ENCODE data around the gene ARL1. TPM values are rescaled to one million over a fixed set of nuclear protein-coding genes. Genes with fewer than 3 reads are reported as not detected.
"Not testable (repeated sequence)": the region's sequence is repeated elsewhere in the genome, so short reads cannot be mapped to it uniquely, and the experiment has no call there.

The ARL1 gene
- total and polyA plus RNA-seq, 7 experiments from 2014 or later = 26.2 to 48.4 (median 31.6) TPM

- H3K27ac ChIP-seq (ENCODE audit: low read depth, low read length); H3K4me1 ChIP-seq (ENCODE audit: control insufficient read depth in 2 of 2, insufficient read depth in 2 of 2, low read length in 2 of 2); H3K9me3 ChIP-seq (ENCODE audit: control insufficient read depth in 2 of 3, low read length in 3 of 3); H3K4me3 ChIP-seq (ENCODE audit: low read length); intact Hi-C loops (cut with micrococcal nuclease); CTCF ChIA-PET; DNase-seq; ATAC-seq; H3K27me3 ChIP-seq (ENCODE audit: control insufficient read depth in 2 of 2, insufficient read depth in 2 of 2, low read length in 2 of 2); H3K4me1 Mint-ChIP-seq; H3K27me3 Mint-ChIP-seq; POLR2A ChIA-PET; H3K4me3 Mint-ChIP-seq; H3K27ac Mint-ChIP-seq: not testable (repeated sequence)
- peaks cover 0 to 53% (median 5%) of the 10 kb centered on the region in 3 experiments for H3K36me3 ChIP-seq (ENCODE audit: control insufficient read depth in 2 of 3, insufficient read depth in 3 of 3, low read length in 3 of 3)
- Mint-ChIP-seq H3K9me3 (peaks cover 0 to 16% (median 0%) of the 10 kb centered on the region in 11 donors), H3K36me3 (peaks cover 13 to 67% (median 43%) of the 10 kb centered on the region in 5 donors)
Measured at GRCh38 chr12:101391181-101391580, 16.4 kb downstream of the ARL1 start.

- ChIA-PET POLR2A (interaction anchor here (0.7 to 0.8 kb wide), 2 partner anchors 32 to 64 kb away, joined by 4 to 9 read pairs; no protein-coding TSS in a partner anchor), CTCF (no interaction called here)
- DNase-seq (no peak), ATAC-seq (no peak)
- Histone ChIP-seq H3K36me3 (ENCODE audit: control insufficient read depth in 2 of 3, insufficient read depth in 3 of 3, low read length in 3 of 3) (peaks cover 0 to 60% (median 4%) of the 10 kb centered on the region in 3 experiments), H3K27ac (ENCODE audit: low read depth, low read length) (no peak overlapping the region), H3K27me3 (ENCODE audit: control insufficient read depth in 2 of 2, insufficient read depth in 2 of 2, low read length in 2 of 2) (no peaks in the 10 kb centered on the region), H3K9me3 (ENCODE audit: control insufficient read depth in 2 of 3, low read length in 3 of 3) (no peaks in the 10 kb centered on the region), H3K4me3 (ENCODE audit: low read length) (no peak overlapping the region), H3K4me1 (ENCODE audit: control insufficient read depth in 2 of 2, insufficient read depth in 2 of 2, low read length in 2 of 2) (no peaks in the 10 kb centered on the region)
- Mint-ChIP-seq H3K27me3 (no peaks in the 10 kb centered on the region), H3K27ac (peak overlapping the region in 5 of 9 donors; percentile 24 to 38 (median 37)), H3K4me3 (no peak overlapping the region), H3K4me1 (no peaks in the 10 kb centered on the region), H3K9me3 (no peaks in the 10 kb centered on the region), H3K36me3 (peaks cover 19 to 59% (median 37%) of the 10 kb centered on the region in 5 donors)
- intact Hi-C loops (cut with micrococcal nuclease) = no loop called here
Measured at GRCh38 chr12:101379149-101379548, 28.4 kb downstream of the ARL1 start.

GRCh38 chr12:101375573-101375972 lies 32.0 kb downstream of the ARL1 start:
- Mint-ChIP-seq H3K27ac (peak overlapping the region in 3 of 9 donors; percentile 34 to 80 (median 44)), H3K36me3 (peaks cover 22 to 60% (median 39%) of the 10 kb centered on the region in 5 donors), H3K27me3 (no peaks in the 10 kb centered on the region), H3K4me1 (no peaks in the 10 kb centered on the region), H3K9me3 (no peaks in the 10 kb centered on the region), H3K4me3 (no peak overlapping the region)
- ChIA-PET POLR2A (no interaction called here), CTCF (no interaction called here)
- ATAC-seq = no peak
- no peak overlapping the region for H3K4me3 ChIP-seq (ENCODE audit: low read length)
- H3K27me3 ChIP-seq (ENCODE audit: control insufficient read depth in 2 of 2, insufficient read depth in 2 of 2, low read length in 2 of 2) = no peaks in the 10 kb centered on the region
- H3K9me3 ChIP-seq (ENCODE audit: control insufficient read depth in 2 of 3, low read length in 3 of 3) = no peaks in the 10 kb centered on the region
- no peak for DNase-seq
- peaks cover 0 to 62% (median 20%) of the 10 kb centered on the region in 3 experiments for H3K36me3 ChIP-seq (ENCODE audit: control insufficient read depth in 2 of 3, insufficient read depth in 3 of 3, low read length in 3 of 3)
- H3K4me1 ChIP-seq (ENCODE audit: control insufficient read depth in 2 of 2, insufficient read depth in 2 of 2, low read length in 2 of 2) = no peaks in the 10 kb centered on the region
- intact Hi-C loops (cut with micrococcal nuclease) = no loop called here
- no peak overlapping the region for H3K27ac ChIP-seq (ENCODE audit: low read depth, low read length)

- CTCF ChIA-PET = no interaction called here
- Histone ChIP-seq H3K4me3 (ENCODE audit: low read length) (no peak overlapping the region), H3K9me3 (ENCODE audit: control insufficient read depth in 2 of 3, low read length in 3 of 3) (no peaks in the 10 kb centered on the region), H3K4me1 (ENCODE audit: control insufficient read depth in 2 of 2, insufficient read depth in 2 of 2, low read length in 2 of 2) (no peaks in the 10 kb centered on the region), H3K27ac (ENCODE audit: low read depth, low read length) (no peak overlapping the region), H3K36me3 (ENCODE audit: control insufficient read depth in 2 of 3, insufficient read depth in 3 of 3, low read length in 3 of 3) (peaks cover 0 to 67% (median 25%) of the 10 kb centered on the region in 3 experiments), H3K27me3 (ENCODE audit: control insufficient read depth in 2 of 2, insufficient read depth in 2 of 2, low read length in 2 of 2) (no peaks in the 10 kb centered on the region)
- ATAC-seq (no peak), DNase-seq (no peak)
- Mint-ChIP-seq H3K27ac (peak overlapping the region in 3 of 9 donors; percentile 22 to 86 (median 71)), H3K9me3 (no peaks in the 10 kb centered on the region), H3K36me3 (peaks cover 16 to 66% (median 37%) of the 10 kb centered on the region in 5 donors), H3K27me3 (no peaks in the 10 kb centered on the region), H3K4me1 (no peaks in the 10 kb centered on the region), H3K4me3 (no peak overlapping the region)
- POLR2A ChIA-PET = no interaction called here
- intact Hi-C loops (cut with micrococcal nuclease) = no loop called here
Measured at GRCh38 chr12:101372431-101372830, 35.1 kb downstream of the ARL1 start.

GRCh38 chr12:101368016-101368415 lies 39.6 kb downstream of the ARL1 start:
- ATAC-seq (no peak), DNase-seq (no peak)
- H3K27ac Mint-ChIP-seq = no peak overlapping the region
- H3K4me1 Mint-ChIP-seq = no peaks in the 10 kb centered on the region
- CTCF ChIA-PET = no interaction called here
- no peak overlapping the region for H3K4me3 Mint-ChIP-seq
- H3K27me3 Mint-ChIP-seq = no peaks in the 10 kb centered on the region
- POLR2A ChIA-PET = no interaction called here
- H3K27ac ChIP-seq (ENCODE audit: low read depth, low read length) = no peak overlapping the region
- H3K9me3 ChIP-seq (ENCODE audit: control insufficient read depth in 2 of 3, low read length in 3 of 3) = no peaks in the 10 kb centered on the region
- peaks cover 27 to 76% (median 38%) of the 10 kb centered on the region in 5 donors for H3K36me3 Mint-ChIP-seq
- peaks cover 0 to 83% (median 36%) of the 10 kb centered on the region in 3 experiments for H3K36me3 ChIP-seq (ENCODE audit: control insufficient read depth in 2 of 3, insufficient read depth in 3 of 3, low read length in 3 of 3)
- no peak overlapping the region for H3K4me3 ChIP-seq (ENCODE audit: low read length)
- no peaks in the 10 kb centered on the region for H3K9me3 Mint-ChIP-seq
- intact Hi-C loops (cut with micrococcal nuclease) = no loop called here
- no peaks in the 10 kb centered on the region for H3K4me1 ChIP-seq (ENCODE audit: control insufficient read depth in 2 of 2, insufficient read depth in 2 of 2, low read length in 2 of 2)
- no peaks in the 10 kb centered on the region for H3K27me3 ChIP-seq (ENCODE audit: control insufficient read depth in 2 of 2, insufficient read depth in 2 of 2, low read length in 2 of 2)

- H3K9me3 Mint-ChIP-seq = no peaks in the 10 kb centered on the region
- H3K4me3 Mint-ChIP-seq = no peak overlapping the region
- no peaks in the 10 kb centered on the region for H3K4me1 ChIP-seq (ENCODE audit: control insufficient read depth in 2 of 2, insufficient read depth in 2 of 2, low read length in 2 of 2)
- ATAC-seq = no peak
- CTCF ChIA-PET = no interaction called here
- no peaks in the 10 kb centered on the region for H3K27me3 Mint-ChIP-seq
- H3K4me1 Mint-ChIP-seq = no peaks in the 10 kb centered on the region
- H3K27ac ChIP-seq (ENCODE audit: low read depth, low read length) = no peak overlapping the region
- H3K36me3 Mint-ChIP-seq = peaks cover 14 to 65% (median 32%) of the 10 kb centered on the region in 5 donors
- no peak overlapping the region for H3K27ac Mint-ChIP-seq
- H3K9me3 ChIP-seq (ENCODE audit: control insufficient read depth in 2 of 3, low read length in 3 of 3) = no peaks in the 10 kb centered on the region
- H3K36me3 ChIP-seq (ENCODE audit: control insufficient read depth in 2 of 3, insufficient read depth in 3 of 3, low read length in 3 of 3) = peaks cover 4 to 67% (median 17%) of the 10 kb centered on the region in 3 experiments
- intact Hi-C loops (cut with micrococcal nuclease) = no loop called here
- H3K27me3 ChIP-seq (ENCODE audit: control insufficient read depth in 2 of 2, insufficient read depth in 2 of 2, low read length in 2 of 2) = no peaks in the 10 kb centered on the region
- POLR2A ChIA-PET = no interaction called here
- H3K4me3 ChIP-seq (ENCODE audit: low read length) = no peak overlapping the region
- DNase-seq = no peak
Measured at GRCh38 chr12:101361455-101361854, 46.1 kb downstream of the ARL1 start.

GRCh38 chr12:101356794-101357193 lies 50.8 kb downstream of the ARL1 start:
- POLR2A ChIA-PET = no interaction called here
- CTCF ChIA-PET = no interaction called here
- Histone ChIP-seq H3K27ac (ENCODE audit: low read depth, low read length) (no peak overlapping the region), H3K36me3 (ENCODE audit: control insufficient read depth in 2 of 3, insufficient read depth in 3 of 3, low read length in 3 of 3) (peaks cover 2 to 51% (median 4%) of the 10 kb centered on the region in 3 experiments), H3K27me3 (ENCODE audit: control insufficient read depth in 2 of 2, insufficient read depth in 2 of 2, low read length in 2 of 2) (no peaks in the 10 kb centered on the region), H3K4me1 (ENCODE audit: control insufficient read depth in 2 of 2, insufficient read depth in 2 of 2, low read length in 2 of 2) (no peaks in the 10 kb centered on the region), H3K9me3 (ENCODE audit: control insufficient read depth in 2 of 3, low read length in 3 of 3) (no peaks in the 10 kb centered on the region), H3K4me3 (ENCODE audit: low read length) (no peak overlapping the region)
- no peaks in the 10 kb centered on the region for H3K9me3 Mint-ChIP-seq
- H3K36me3 Mint-ChIP-seq = peaks cover 14 to 66% (median 31%) of the 10 kb centered on the region in 5 donors
- no peak overlapping the region for H3K27ac Mint-ChIP-seq
- no peak overlapping the region for H3K4me3 Mint-ChIP-seq
- ATAC-seq (peak; percentile 31), DNase-seq (no peak)
- H3K27me3 Mint-ChIP-seq = no peaks in the 10 kb centered on the region
- intact Hi-C loops (cut with micrococcal nuclease) = no loop called here
- no peaks in the 10 kb centered on the region for H3K4me1 Mint-ChIP-seq

Data from naive thymus-derived CD4-positive, alpha-beta T cell (primary cell).